T-helper 2 cell treated with Interferon-gamma antibody and Interleukin-4, amounts not matched to agents 5 μg/mL and 100 μg/mL, for 36 hours (primary cell): Measurements from ENCODE around the gene CDKN2A.

Experiments
- DNase-seq: peaks from one replicate; pipeline ENCODE4 v3.0.0; 2021; ENCODE audit warnings: low spot score
- H3K27ac Mint-ChIP-seq: one replicate; pipeline ENCODE4 v1.8.0; 2021; ENCODE audit warnings: mild to moderate bottlenecking, mixed read lengths
- H3K27me3 Mint-ChIP-seq: one replicate; pipeline ENCODE4 v1.8.0; 2021; ENCODE audit warnings: low read depth, mixed read lengths
- H3K36me3 Mint-ChIP-seq: one replicate; pipeline ENCODE4 v1.8.0; 2021; ENCODE audit warnings: low read depth, mixed read lengths
- H3K4me1 Mint-ChIP-seq: one replicate; pipeline ENCODE4 v1.8.0; 2021; ENCODE audit warnings: low read depth, mixed read lengths
- H3K4me3 Mint-ChIP-seq: one replicate; pipeline ENCODE4 v1.8.0; 2022; ENCODE audit warnings: mild to moderate bottlenecking, moderate library complexity, mixed read lengths
- H3K9me3 Mint-ChIP-seq: one replicate; pipeline ENCODE4 v1.8.0; 2021; ENCODE audit warnings: mixed read lengths

Gene CDKN2A

DNA sequence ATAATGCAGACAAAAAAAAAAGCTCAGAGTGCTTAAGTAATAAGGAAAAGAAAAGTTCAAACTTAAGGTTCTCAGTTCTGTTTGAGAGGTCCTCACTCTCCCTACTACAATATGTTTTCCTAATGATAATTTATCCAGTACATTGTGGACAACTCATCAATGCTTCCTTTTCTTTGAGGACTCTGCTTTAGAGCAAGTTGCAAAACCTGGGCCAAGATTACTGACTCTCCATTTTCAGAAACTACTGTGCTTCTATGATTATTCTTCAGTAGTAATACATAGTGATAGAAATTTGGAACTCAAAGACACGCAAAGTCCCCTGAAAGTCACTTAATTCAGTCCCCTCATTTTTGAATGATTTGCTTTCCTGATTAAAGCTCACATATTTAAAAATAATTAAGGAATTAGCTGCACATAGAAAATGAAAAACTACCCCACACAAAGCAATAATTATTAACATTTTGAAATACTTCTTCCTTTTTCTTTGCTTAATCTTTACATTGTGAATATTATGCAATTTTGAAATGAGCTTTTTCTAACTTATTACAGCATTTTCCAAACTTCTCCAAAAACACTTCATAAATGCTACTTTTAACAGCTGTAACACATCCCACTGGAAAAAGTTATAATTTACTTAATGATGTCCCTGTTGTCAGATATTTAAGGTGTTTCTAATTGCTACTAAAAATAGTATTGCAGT, 11.2 kb downstream of the CDKN2A start:
- Mint-ChIP-seq H3K4me3 (no peak overlapping the region), H3K9me3 (no peaks in the 10 kb centered on the region), H3K27me3 (peaks cover 73% of the 10 kb centered on the region), H3K27ac (no peak overlapping the region), H3K4me1 (peaks cover 11% of the 10 kb centered on the region), H3K36me3 (peaks cover 2% of the 10 kb centered on the region)
- DNase-seq: no peak

- Mint-ChIP-seq H3K27ac (no peak overlapping the region), H3K36me3 (peaks cover 2% of the 10 kb centered on the region), H3K4me3 (no peak overlapping the region), H3K4me1 (peaks cover 11% of the 10 kb centered on the region), H3K9me3 (no peaks in the 10 kb centered on the region), H3K27me3 (peaks cover 74% of the 10 kb centered on the region)
- DNase-seq: no peak
These were observed 11.8 kb downstream of the CDKN2A start for GRCh38 chr9:21982391-21982790.

- Mint-ChIP-seq H3K4me3 (peak overlapping the region; percentile 11), H3K4me1 (peaks cover 30% of the 10 kb centered on the region)
These were observed 17.8 kb downstream of the CDKN2A start for GRCh38 chr9:21976334-21976875.

GRCh38 chr9:21974722-21975409, 19.3 kb downstream of the CDKN2A start:
- H3K36me3 Mint-ChIP-seq: peaks cover 10% of the 10 kb centered on the region
- no peaks in the 10 kb centered on the region for H3K9me3 Mint-ChIP-seq
- H3K4me3 Mint-ChIP-seq: peak overlapping the region; percentile 88
- H3K4me1 Mint-ChIP-seq: peaks cover 34% of the 10 kb centered on the region
- peak; percentile 49 for DNase-seq
- H3K27ac Mint-ChIP-seq: peak overlapping the region; percentile 69
- H3K27me3 Mint-ChIP-seq: peaks cover 94% of the 10 kb centered on the region

More at GRCh38 chr9:21976334-21976875, 17.8 kb downstream of the CDKN2A start:
- H3K27me3 Mint-ChIP-seq: peaks cover 88% of the 10 kb centered on the region
- no peaks in the 10 kb centered on the region for H3K36me3 Mint-ChIP-seq
- DNase-seq: no peak
- no peak overlapping the region for H3K27ac Mint-ChIP-seq
- no peaks in the 10 kb centered on the region for H3K9me3 Mint-ChIP-seq

- Mint-ChIP-seq H3K9me3 (peaks cover under 1% of the 10 kb centered on the region), H3K27me3 (peaks cover 94% of the 10 kb centered on the region), H3K4me3 (peak overlapping the region; percentile 88), H3K4me1 (peaks cover 31% of the 10 kb centered on the region), H3K27ac (no peak overlapping the region), H3K36me3 (peaks cover 12% of the 10 kb centered on the region)
- no peak for DNase-seq
These were observed 19.9 kb downstream of the CDKN2A start for GRCh38 chr9:21974343-21974721.

DNA sequence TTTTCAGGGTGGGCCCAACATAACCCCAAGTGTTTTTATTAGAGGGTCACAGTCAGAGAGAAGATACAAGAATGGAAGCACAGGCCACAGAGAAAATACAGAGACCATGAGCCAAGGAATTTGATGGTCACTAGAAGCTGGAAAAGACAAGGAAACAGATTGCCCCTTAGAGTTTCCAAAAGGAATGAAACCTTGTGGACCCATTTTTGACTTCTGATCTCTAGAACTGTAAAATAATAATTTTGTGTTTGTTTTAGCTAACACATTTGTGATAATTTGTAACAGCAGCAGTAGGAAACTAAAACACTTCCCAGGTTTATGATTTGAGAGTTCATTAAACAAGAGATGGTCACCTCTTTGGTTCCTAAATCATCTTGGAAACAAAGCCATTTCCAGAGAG, 21.8 kb downstream of the CDKN2A start:
- H3K36me3 Mint-ChIP-seq: peaks cover 24% of the 10 kb centered on the region
- H3K27me3 Mint-ChIP-seq: peaks cover 95% of the 10 kb centered on the region
- peaks cover 40% of the 10 kb centered on the region for H3K4me1 Mint-ChIP-seq
- no peak overlapping the region for H3K4me3 Mint-ChIP-seq
- no peak for DNase-seq
- no peak overlapping the region for H3K27ac Mint-ChIP-seq
- H3K9me3 Mint-ChIP-seq: peaks cover 9% of the 10 kb centered on the region

GRCh38 chr9:21970800-21971640, 23.2 kb downstream of the CDKN2A start:
- peak overlapping the region; percentile 13 for H3K27ac Mint-ChIP-seq
- H3K4me3 Mint-ChIP-seq: no peak overlapping the region

GRCh38 chr9:21969951-21970799, 24.0 kb downstream of the CDKN2A start:
- no peak for DNase-seq
- Mint-ChIP-seq H3K4me1 (peaks cover 47% of the 10 kb centered on the region), H3K9me3 (peaks cover 9% of the 10 kb centered on the region), H3K36me3 (peaks cover 34% of the 10 kb centered on the region), H3K4me3 (no peak overlapping the region), H3K27me3 (peaks cover 95% of the 10 kb centered on the region), H3K27ac (peak overlapping the region; percentile 58)

More at GRCh38 chr9:21970800-21971640, 23.2 kb downstream of the CDKN2A start:
- no peak for DNase-seq
- Mint-ChIP-seq H3K36me3 (peaks cover 29% of the 10 kb centered on the region), H3K9me3 (peaks cover 9% of the 10 kb centered on the region), H3K27me3 (peaks cover 95% of the 10 kb centered on the region), H3K4me1 (peaks cover 43% of the 10 kb centered on the region)

- Mint-ChIP-seq H3K9me3 (peaks cover 9% of the 10 kb centered on the region), H3K27ac (peak overlapping the region; percentile 83), H3K4me3 (peak overlapping the region; percentile 58), H3K36me3 (peaks cover 34% of the 10 kb centered on the region), H3K4me1 (peaks cover 45% of the 10 kb centered on the region), H3K27me3 (peaks cover 94% of the 10 kb centered on the region)
- no peak for DNase-seq
These were observed 24.9 kb downstream of the CDKN2A start for GRCh38 chr9:21969011-21969940.

GRCh38 chr9:21968331-21969010, 25.7 kb downstream of the CDKN2A start:
- Mint-ChIP-seq H3K36me3 (peaks cover 34% of the 10 kb centered on the region), H3K9me3 (peaks cover 9% of the 10 kb centered on the region), H3K27me3 (peaks cover 94% of the 10 kb centered on the region), H3K4me1 (peaks cover 43% of the 10 kb centered on the region), H3K4me3 (peak overlapping the region; percentile 58), H3K27ac (peak overlapping the region; percentile 83)
- DNase-seq: no peak

GRCh38 chr9:21967702-21968101, 26.5 kb downstream of the CDKN2A start:
- Mint-ChIP-seq H3K4me3 (peak overlapping the region; percentile 30), H3K9me3 (peaks cover 9% of the 10 kb centered on the region), H3K27me3 (peaks cover 95% of the 10 kb centered on the region), H3K36me3 (peaks cover 34% of the 10 kb centered on the region), H3K4me1 (peaks cover 39% of the 10 kb centered on the region), H3K27ac (peak overlapping the region; percentile 83)
- DNase-seq: no peak

- Mint-ChIP-seq H3K4me3 (no peak overlapping the region), H3K4me1 (peaks cover 35% of the 10 kb centered on the region), H3K27ac (peak overlapping the region; percentile 53), H3K9me3 (peaks cover 10% of the 10 kb centered on the region), H3K27me3 (peaks cover 92% of the 10 kb centered on the region), H3K36me3 (peaks cover 34% of the 10 kb centered on the region)
- no peak for DNase-seq
These were observed 27.0 kb downstream of the CDKN2A start for GRCh38 chr9:21967169-21967568.
